Daoy (cell line): ENCODE data around the gene SBF2. TPM values are rescaled to one million over a fixed set of nuclear protein-coding genes. Genes with fewer than 3 reads are reported as not detected.

Experiments
- DNase-seq: peaks from one replicate; pipeline ENCODE4 v3.0.0-alpha.2; 2015; ENCODE audit warnings: low read depth
- total RNA-seq: library from RNA; depleted of rRNA; stranded (reverse); fragments of >200 nt; shearing (Covaris generic); gene quantifications from 2 replicates; pipeline ENCODE4 v1.2.3, GENCODE V29; 2014

SBF2 gene
- total RNA-seq, 1 experiment from 2014 or later: 23.4 TPM

GRCh38 chr11:9776203-9776602 is 517.8 kb downstream of the SBF2 start:
- DNase-seq: no peak

- no peak for DNase-seq
These were observed 518.6 kb downstream of the SBF2 start for GRCh38 chr11:9775398-9775779.

DNA sequence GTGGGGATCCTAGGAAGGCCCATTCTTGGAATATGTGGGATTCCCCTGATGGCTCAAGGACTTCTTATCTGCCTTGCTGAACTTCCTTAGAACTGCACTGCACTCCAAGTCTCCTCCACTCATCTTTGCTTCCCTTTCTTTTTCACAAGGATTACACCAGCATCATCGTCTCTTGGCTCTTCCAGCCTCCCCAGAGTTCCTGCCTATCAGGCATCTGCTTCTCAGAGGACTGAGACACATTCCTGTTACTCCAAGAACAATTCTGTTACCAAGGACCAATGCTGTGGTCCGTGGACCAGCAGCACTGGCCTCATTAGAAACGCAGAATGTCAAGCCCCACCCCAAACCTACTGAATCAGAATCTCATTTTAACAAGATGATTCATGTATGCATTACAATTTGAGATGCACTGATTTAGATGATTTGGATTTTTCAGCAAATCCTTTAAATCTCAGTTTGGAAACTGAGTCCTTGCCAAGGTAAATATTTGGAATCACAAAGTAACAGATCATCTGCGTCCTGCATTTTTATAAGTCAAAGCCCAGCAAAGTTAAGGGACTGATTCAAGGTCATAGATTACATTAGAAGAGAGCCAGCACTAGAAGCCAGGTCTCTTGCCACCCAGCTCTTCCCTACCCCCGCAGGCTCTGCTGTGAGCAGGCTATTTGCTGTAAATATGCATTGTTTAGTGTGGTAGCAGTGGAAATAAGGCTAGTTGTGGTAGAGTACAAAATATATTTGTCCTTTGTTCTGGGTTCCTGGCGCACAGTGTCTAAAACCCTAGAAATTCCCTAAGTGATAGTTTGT is 519.2 kb downstream of the SBF2 start:
- no peak for DNase-seq

DNA sequence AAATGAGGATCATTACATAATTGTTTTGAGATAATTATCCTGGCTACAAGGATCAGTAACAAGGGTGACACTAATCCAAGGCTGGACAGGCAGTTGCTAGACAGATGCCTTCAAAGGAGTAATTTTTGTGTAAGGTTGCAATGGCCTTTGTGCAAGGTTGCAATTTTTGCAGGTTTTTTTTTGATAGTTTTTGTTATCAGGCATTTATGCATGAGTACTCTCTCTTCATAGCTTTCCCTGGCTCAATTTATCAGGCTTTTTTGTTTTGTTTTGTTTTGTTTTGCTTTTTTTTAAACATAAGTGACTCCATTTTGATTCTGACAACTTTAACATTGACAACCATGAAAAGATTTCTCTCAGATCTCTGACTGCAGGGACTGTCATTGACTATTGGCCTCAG is 519.9 kb downstream of the SBF2 start:
- no peak for DNase-seq

DNA sequence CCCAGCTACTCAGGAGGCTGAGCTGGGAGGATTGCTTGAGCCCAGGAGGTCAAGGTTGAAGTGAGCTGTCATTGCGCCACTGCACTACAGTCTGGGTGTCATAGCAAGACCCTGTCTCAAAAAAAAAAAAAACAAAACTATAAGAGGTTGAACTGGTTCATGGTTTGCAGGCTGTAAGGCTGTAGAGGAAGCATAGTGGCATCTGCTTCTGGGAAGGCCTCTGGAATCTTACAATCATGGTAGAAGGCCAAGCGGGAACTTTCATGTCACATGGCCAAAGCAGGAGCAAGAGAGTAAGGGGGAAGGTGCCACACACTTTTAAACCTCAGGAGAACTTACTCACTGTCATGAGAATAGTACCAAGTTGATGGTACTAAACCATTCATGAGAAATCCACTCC is 520.5 kb downstream of the SBF2 start:
- no peak for DNase-seq

DNA sequence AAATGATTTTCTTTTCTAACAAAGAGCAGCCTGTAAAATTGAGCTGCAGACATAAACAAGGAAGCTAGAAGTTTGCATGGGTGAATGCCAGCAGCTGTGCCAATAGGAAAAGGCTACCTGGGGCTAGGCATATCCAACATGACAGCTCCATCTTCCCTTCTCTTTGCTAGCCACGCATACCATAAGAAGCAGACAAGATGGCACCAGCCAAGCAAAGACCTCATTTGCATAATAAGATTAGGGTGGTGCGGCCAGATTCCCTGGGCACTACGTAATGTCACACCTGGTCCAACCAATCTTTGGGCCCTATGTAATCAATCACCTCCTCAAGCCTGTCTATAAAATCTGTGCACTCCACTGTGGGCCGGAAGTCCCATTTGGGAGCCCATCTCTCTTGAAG is 521.8 kb downstream of the SBF2 start:
- no peak for DNase-seq

DNA sequence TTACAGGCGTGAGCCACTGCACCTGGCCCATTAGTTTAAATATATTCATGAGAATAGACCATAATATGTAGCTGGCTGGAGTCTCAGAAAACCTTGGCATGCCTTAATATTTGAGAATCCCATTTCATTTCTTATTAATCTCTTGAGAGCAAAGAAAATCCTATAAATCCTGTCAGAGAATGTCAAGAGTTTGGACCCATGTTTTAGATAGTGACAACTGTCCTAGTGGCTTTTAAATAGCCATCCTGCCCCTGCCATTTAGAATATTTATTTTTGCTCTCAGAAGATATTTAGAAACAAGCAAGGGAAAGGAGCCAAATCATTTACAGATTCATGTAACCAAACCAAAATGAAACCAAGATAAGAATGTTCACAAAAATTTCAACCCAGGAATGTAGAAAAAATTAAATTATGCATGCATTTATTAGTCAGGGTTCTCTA is 522.9 kb downstream of the SBF2 start:
- no peak for DNase-seq

GRCh38 chr11:9769621-9770020 is 524.4 kb downstream of the SBF2 start:
- DNase-seq: no peak

DNA sequence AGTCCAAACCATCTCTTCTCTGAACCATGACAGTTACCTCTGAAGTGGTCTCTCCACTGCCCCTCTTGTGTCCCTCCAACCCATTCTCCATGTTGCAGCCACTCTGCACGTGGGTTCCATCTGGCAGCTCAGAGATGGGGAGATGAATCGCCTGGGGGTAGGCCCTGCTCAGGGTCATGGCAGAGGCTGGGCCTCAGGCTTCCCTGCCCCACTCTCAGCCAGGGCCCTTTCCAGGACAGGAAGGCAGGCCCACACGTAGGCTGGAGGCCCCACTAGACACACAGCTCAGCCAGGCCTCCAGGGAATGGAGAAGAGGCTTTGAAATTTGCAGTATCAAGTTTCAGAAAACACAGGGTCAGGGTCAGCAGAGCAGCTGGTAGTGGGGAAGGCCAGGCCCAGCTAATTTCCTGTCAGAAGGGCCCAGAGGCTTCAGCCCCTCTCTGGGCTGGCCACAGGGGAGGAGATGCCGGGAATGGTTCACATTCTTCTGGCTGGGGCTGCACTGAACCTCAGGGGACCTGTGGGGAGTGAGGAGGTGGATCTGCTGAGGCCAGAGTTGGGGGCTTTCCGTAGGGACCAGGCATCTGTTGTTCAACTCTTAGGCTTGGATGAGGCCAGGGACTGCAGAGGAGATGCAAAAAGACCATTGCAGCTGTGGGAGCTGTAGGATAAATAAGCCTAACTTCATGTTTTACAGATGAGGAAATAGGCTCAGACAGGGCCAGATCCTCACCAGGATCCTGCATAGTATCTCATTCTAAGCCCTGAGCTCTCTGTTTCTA is 528.5 kb downstream of the SBF2 start:
- DNase-seq: peak; percentile 63

DNA sequence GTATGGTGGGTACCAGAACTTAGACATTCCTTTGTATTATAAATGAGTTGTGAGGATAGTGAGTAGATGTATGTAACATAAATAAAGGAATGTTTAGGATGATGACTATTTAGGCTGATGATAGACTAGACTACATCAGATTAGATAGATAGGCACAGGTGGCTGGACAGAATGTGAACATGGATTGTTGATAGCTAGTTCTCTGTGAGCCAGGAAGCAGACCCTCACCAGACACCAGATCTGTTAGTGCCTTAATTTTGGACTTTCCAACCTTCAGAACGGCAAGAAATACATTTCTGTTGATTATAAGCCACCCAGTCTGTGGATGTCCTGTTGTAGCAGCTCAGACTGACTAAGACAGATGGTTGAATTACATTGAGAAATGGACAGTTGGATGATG is 530.7 kb downstream of the SBF2 start:
- DNase-seq: no peak

- no peak for DNase-seq
These were observed 531.5 kb downstream of the SBF2 start for GRCh38 chr11:9762531-9762930.

- no peak for DNase-seq
These were observed 532.5 kb downstream of the SBF2 start for GRCh38 chr11:9761441-9761945.

- peak; percentile 85 for DNase-seq
These were observed 533.8 kb downstream of the SBF2 start for GRCh38 chr11:9760193-9760575.

- DNase-seq: peak; percentile 99
These were observed 534.4 kb downstream of the SBF2 start for GRCh38 chr11:9759519-9760192.

GRCh38 chr11:9758637-9759518 is 535.1 kb downstream of the SBF2 start:
- DNase-seq: peak; percentile 84

GRCh38 chr11:9757809-9758636 is 536.0 kb downstream of the SBF2 start:
- peak; percentile 84 for DNase-seq

GRCh38 chr11:9756878-9757277 is 537.1 kb downstream of the SBF2 start:
- DNase-seq: no peak

DNA sequence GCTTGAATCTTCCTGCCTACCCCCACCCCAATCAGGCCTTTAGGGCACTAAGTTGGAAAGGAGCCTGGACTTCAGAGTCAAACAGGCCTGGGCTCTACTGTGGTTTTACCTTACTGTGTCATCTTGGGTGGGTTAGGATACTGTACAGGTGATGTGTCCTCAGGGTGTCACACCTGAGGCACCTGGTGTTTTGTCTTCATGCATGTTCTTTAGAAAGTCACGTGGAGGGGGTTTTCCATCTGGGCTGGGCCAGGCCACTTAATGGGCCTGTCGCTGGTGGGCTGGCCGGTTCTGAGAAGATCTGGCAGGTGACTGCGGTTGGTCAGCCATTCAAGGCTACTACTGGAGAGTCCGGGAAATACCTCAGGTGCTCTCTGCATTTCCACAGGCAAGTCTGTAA is 537.6 kb downstream of the SBF2 start:
- no peak for DNase-seq

- DNase-seq: peak; percentile 51
These were observed 538.3 kb downstream of the SBF2 start for GRCh38 chr11:9755561-9756185.

DNA sequence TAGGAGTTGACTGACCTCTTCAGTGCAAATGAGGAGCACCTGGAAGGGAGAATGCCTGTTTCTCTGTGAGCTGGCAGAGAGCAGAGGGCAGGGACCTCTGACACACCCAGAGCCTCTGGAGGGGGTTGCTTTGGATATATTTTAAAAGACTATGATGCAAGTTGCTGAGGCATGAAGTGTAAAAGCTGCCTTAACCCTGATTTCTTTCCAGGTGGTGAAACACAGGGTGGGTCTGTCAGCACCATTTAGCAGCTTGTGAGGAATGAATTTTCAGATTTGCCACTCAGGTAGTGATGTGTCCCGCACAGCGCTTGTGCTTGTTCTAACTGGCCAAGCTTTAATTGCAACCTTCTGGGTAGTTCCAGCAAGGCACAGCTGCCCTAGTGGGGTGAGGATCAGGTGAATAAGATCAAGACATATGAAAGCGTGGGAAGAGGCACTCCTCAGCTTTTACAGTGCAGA is 540.0 kb downstream of the SBF2 start:
- no peak for DNase-seq
